Right ventricle myocardium inferior (tissue), 1 donor: ENCODE measurements around the gene JMJD1C. TPM values are rescaled to one million over a fixed set of nuclear protein-coding genes. Genes with fewer than 3 reads are reported as not detected.
"Not testable (repeated sequence)": the region's sequence is repeated elsewhere in the genome, so short reads cannot be mapped to it uniquely, and the experiment has no call there.

Experiments used
- ATAC-seq: fragments of 200-7000 bp; cut with Tn5 transposase; one replicate; pipeline ENCODE4 v1.9.1; 2020; ENCODE audit warnings: mild to moderate bottlenecking, moderate library complexity
- DNase-seq: peaks from one replicate; pipeline ENCODE4 v3.0.0; 2021; ENCODE audit errors: missing footprints
- intact Hi-C: fragments of 100-400 bp; cut with DNase I; formaldehyde crosslinking; loops from one replicate; pipeline ENCODE4 v1.11.0; 2022
- total RNA-seq: library from RNA; stranded (reverse); fragmentation: NEBNext Ultra II Directional; extraction: Animal tissue kit (Norgen Biotek cat#: 25700); gene quantifications from one replicate; pipeline ENCODE4 v1.2.1, GENCODE V29; 2021
- donor health status: DM: no; HTN: yes; CAD: no; lungs with severe emphysema.

The JMJD1C gene
- total RNA-seq, 1 donor from 2014 or later = 38.1 TPM

DNA sequence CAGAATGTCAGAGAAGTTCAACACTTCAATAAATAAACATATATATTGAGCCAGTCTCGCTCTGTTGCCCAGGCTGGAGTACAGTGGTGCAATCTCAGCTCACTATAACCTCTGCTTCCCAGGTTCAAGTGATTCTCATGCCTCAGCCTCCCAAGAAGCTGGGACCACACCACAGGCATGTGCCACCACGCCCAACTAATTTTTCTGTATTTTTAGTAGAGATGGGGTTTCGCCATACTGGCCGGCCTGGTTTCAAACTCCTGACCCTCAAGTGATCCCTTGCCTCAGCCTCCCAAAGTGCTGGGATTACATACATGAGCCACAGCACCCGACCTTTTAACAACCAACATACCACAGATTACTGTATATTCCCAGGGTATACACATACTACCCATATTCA lies 134.2 kb downstream of the JMJD1C start:
- intact Hi-C loops = no loop called here
- no peak for DNase-seq
- ATAC-seq = no peak

DNA sequence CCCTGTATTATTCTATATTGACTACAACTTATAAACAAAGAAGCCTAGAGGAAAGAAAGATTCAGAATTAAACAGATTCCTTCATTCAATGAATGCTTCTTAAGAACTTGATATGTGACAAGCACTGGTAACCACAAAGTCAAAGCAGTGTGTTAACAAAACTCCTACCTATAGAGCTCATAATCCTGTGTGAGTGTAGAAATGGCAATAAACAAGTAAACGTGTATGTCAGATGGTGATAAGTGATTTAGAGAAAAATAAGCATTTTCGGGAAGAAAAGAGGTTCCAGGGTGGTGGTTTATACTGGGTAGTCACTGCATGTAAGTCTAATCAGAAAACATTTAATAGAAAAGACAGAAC lies 141.3 kb downstream of the JMJD1C start:
- no peak for DNase-seq
- ATAC-seq = no peak
- intact Hi-C loops = no loop called here

GRCh38 chr10:63323701-63324494 lies 141.9 kb downstream of the JMJD1C start:
- ATAC-seq (no peak), DNase-seq (no peak)
- intact Hi-C loops = no loop called here

GRCh38 chr10:63320683-63321082 lies 145.1 kb downstream of the JMJD1C start:
- ATAC-seq (no peak), DNase-seq (no peak)
- intact Hi-C loops = no loop called here

DNA sequence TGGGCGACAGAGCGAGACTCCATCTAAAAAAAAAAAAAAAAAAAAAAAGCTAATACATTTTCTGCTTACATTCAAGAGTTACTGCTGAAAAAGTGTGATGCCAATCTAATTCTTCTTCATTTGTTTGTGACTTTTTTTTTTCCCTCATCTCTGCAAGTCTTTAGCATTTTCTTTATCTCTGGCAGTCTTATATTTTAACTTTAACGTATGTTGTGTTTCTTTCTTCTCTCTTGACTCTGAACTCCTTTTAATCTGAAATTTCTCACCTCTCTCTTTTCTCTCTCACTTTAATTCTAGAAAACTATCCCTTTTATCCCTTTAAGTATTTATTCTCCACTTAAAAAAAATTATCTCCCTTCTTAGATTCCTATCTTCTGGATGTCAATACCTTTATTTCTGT lies 146.5 kb downstream of the JMJD1C start:
- intact Hi-C loops = no loop called here
- ATAC-seq = no peak
- DNase-seq = no peak

DNA sequence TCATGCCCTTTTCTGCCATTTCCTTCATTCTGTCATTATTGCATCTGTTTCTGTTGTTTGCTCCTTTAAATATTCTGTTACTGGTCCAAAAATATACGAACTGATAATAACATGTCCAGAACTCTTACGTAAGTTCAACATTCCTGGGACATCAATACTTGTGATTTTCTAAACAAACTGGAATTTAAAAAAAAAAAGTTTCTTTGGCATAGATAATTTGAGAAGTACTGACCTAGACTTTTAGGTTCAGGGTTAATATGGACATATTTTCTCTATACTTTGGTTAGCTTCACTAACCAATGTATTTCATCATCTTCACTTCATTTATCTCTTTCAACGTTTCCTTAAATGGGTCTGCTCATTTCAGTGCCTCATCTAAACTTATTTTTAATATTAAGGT lies 147.3 kb downstream of the JMJD1C start:
- intact Hi-C loops = no loop called here
- DNase-seq (no peak), ATAC-seq (no peak)

GRCh38 chr10:63314020-63314419 lies 151.8 kb downstream of the JMJD1C start:
- no peak for ATAC-seq
- intact Hi-C loops = no loop called here
- DNase-seq = no peak

DNA sequence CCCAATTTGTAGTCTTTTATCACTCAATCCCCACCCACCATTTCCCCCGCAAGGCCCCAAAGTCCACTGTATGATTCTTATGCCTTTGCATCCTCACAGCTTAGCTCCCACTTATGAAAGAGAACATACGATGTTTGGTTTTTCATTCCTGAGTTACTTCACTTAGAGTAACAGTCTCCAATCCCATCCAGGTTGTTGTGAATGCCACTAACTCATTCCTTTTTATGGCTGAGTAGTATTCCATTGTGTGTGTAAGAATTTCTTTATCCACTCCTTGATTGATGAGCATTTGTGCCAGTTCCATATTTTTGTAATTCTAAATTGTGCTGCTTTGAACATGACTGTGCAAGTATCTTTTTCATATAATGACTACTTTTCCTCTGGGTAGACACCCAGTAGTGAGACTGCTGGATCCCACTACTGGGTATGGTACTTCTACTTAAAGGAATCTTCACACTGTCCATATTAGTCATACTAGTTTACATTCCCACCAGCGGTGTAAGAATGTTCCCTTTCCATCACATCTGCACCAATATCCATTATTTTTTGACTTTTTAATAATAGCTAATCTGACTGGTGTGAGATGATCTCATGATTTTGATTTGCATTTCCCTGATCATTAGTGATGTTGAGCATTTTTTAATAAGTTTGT lies 152.6 kb downstream of the JMJD1C start:
- DNase-seq = no peak
- intact Hi-C loops = no loop called here
- ATAC-seq = no peak

DNA sequence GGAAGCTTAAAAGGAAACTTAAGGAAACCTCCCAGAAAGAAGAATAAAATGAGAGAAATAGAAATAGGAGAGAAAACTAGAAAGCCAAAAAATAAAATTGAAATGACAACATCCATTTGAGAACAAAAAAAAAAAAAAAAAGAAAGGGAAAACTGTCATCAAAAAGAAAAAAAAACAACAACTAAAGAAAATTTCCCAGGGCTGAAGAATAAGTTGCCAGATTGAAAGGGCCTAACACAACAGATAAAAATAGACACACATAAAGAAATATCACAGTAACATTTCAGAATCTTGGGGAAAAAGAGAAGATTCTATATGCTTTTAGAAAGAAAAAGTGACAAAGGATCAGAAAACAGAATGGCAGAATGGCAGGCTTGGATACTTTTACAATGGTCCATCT lies 157.1 kb downstream of the JMJD1C start:
- intact Hi-C loops = no loop called here
- ATAC-seq (no peak), DNase-seq (no peak)

- ATAC-seq = no peak
- DNase-seq = no peak
- intact Hi-C loops = no loop called here
Measured at GRCh38 chr10:63304146-63304545, 161.6 kb downstream of the JMJD1C start.

- DNase-seq = no peak
- intact Hi-C loops = no loop called here
- ATAC-seq = no peak
Measured at GRCh38 chr10:63300801-63301200, 165.0 kb downstream of the JMJD1C start.

- intact Hi-C loops = no loop called here
- ATAC-seq (no peak), DNase-seq (no peak)
Measured at GRCh38 chr10:63297941-63298340, 167.8 kb downstream of the JMJD1C start.

- no peak for ATAC-seq
- intact Hi-C loops = no loop called here
- DNase-seq = no peak
Measured at GRCh38 chr10:63294781-63295180, 171.0 kb downstream of the JMJD1C start.

DNA sequence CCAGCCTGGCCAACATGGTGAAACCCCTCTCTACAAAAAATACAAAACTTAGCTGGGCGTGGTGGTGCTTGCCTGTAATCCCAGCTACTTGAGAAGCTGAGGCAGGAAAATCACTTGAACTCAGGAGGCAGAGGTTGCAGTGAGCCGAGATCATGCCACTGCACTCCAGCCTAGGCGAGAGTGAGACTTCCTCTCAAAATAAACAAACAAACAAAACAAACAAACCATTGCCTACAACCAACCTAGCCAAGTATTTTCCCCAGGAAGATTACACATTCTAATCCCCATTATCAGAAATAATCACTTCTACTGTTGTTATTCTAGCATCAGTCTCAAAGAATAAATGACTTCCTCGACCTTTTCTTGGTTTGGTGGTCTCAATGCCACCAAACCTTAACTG lies 172.9 kb downstream of the JMJD1C start:
- DNase-seq, intact Hi-C loops, ATAC-seq: not testable (repeated sequence)

GRCh38 chr10:63288170-63288569 lies 177.6 kb downstream of the JMJD1C start:
- no peak for DNase-seq
- intact Hi-C loops = no loop called here
- no peak for ATAC-seq

- no peak for DNase-seq
- intact Hi-C loops = no loop called here
- no peak for ATAC-seq
Measured at GRCh38 chr10:63286754-63287264, 179.0 kb downstream of the JMJD1C start.

DNA sequence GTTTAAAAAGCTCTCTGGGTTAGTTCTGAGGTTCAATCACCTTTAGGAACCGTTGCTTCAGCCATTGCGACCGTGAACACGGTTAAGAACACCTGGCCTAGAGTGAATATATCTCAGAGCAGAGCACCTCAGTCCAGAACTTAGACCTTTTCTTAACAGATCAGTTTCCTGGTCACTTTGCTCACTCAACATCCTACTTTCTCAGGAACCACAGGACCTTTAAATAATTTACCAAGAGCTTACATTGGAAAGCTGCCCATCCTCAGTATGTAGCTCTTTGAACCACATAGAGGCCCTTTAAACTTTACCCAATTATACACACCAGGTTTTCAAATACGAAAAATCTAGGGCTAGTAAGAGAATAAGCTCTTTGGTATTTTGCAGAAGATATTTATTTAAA lies 179.4 kb downstream of the JMJD1C start:
- DNase-seq = no peak
- intact Hi-C loops = no loop called here
- ATAC-seq = no peak

- DNase-seq, intact Hi-C loops, ATAC-seq: not testable (repeated sequence)
Measured at GRCh38 chr10:63283901-63284300, 181.9 kb downstream of the JMJD1C start.

GRCh38 chr10:63283093-63283492 lies 182.7 kb downstream of the JMJD1C start:
- intact Hi-C loops = no loop called here
- DNase-seq (no peak), ATAC-seq (no peak)

GRCh38 chr10:63281967-63282366 lies 183.8 kb downstream of the JMJD1C start:
- ATAC-seq (no peak), DNase-seq (no peak)
- intact Hi-C loops = no loop called here
